Middle frontal gyrus (tissue), 1 donor: ENCODE data around the gene LRFN4.

ENCODE experiments used
- DNase-seq: peaks from one replicate; pipeline ENCODE4 v3.0.0-alpha.2; 2015; ENCODE audit warnings: low spot score; ENCODE audit errors: extremely low spot score

LRFN4 gene

GRCh38 chr11:66845143-66845875 lies 11.6 kb upstream of the LRFN4 start:
- DNase-seq, result no peak

- DNase-seq, result no peak
These were observed 11.0 kb upstream of the LRFN4 start for GRCh38 chr11:66845876-66846212.

GRCh38 chr11:66846671-66847091 lies 10.2 kb upstream of the LRFN4 start:
- DNase-seq, result no peak

- DNase-seq, result no peak
These were observed 9.2 kb upstream of the LRFN4 start for GRCh38 chr11:66847461-66848232.

- no peak for DNase-seq
These were observed 8.0 kb upstream of the LRFN4 start for GRCh38 chr11:66848671-66849500.

- no peak for DNase-seq
These were observed 7.2 kb upstream of the LRFN4 start for GRCh38 chr11:66849501-66850234.

DNA sequence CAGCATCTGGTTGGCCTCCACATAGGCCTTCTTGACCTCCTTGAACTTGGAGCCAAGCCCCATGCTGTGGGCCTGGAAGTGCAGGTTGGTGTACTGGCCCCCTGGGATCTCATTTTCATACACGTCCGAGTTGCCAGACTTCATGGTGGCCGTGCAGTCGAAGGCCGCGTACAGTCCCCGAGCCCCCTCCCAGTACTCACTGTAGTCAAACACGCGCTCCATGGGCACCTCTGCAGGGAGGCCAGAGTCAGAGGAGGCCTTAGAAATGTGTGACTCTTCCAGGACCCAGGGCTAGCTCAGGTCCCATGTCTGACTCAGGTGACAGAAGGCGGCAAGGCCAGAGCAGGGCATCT lies 6.7 kb upstream of the LRFN4 start:
- DNase-seq, result no peak

- DNase-seq, result no peak
These were observed 6.2 kb upstream of the LRFN4 start for GRCh38 chr11:66850588-66851238.

DNA sequence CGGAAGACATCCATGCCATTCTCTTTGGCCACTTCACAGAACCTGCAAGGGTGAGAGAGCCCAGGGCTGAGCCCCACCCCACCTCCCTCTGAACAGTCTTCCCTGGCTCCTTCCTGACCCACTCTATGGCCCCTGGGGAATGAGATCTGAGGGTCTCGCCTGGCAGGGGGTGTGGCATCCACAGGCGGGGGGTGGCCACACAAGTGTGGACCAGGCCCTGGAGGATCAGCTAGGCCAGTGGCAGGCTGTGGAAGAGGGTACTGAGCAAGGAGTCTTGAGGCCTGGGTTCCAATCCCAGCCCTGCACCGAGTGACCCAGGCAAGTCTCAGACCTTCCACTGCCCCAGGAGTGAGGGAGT lies 5.6 kb upstream of the LRFN4 start:
- DNase-seq, result no peak

DNA sequence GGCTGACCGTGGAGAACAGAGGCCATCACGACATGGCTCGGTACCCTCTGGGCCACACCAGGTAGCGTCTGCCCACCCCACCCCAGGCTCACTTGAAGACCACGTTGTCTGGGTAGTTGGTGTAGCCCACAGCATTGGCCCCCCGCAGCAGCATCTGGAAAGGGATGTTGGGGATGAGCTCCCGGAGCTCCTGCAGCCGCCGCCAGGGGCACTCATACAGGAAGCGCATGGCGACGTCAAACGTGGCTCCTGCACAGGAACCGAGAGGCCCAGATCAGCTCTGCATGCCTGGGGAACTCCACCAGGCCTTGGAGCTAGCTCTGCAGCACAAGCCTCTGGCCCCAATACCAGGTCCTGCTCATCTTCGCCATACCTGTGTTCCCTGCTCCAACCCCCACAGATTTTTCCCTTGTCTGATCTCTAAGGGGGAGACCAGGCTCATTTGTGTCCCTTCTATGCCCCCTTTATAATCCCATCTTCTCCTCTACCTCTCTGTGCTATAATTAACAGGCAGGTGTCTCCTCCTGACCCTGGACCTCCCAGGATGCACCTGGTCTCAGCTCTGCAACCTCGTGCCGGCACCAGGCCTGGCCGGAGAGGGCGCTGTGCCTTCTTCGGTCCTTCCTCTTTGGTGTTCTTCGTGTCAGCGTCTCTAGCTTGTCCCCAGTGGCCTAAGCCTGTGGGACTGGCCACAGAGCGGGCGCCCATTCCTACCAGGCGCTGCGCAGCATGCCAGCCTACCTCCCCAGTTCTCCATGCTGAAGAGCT lies 5.0 kb upstream of the LRFN4 start:
- DNase-seq, result no peak

DNA sequence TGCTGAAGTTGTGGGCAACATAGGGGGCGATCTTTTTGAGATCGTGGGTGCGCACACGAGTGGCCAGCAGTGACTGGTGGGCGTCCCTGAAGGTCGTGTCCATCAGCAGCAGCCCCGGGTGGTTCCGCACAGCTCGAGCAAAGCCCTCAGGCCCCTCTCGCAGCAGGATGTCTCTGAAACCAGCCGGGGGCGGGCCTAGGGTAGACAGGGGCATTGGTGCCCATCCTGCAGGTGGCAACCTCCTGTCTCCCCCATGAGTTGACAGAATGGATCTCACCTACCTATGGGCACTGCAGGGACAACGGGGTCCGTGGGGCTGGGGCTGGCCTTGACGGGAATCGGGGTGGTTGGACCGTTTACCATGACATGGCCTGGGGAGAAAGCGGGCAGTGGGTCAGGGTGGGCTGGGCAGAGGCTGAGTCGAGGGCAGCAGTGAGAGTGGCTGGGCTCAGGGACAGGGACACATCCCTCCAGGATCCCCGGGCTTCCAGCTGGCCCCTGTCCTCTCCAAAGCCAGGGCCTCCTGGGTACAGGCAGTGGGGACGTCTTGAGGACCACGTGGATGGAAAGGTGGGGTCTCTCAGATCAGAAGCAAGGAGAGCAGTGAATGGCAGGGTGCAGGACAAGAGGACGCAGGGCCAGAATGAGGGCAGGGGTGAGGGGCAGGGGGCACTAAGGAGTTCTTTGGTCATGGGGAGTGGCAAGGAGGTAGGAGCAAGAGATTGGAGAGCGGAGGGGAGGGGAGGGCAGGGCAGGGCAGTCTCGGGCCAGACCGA lies 4.2 kb upstream of the LRFN4 start:
- no peak for DNase-seq

DNA sequence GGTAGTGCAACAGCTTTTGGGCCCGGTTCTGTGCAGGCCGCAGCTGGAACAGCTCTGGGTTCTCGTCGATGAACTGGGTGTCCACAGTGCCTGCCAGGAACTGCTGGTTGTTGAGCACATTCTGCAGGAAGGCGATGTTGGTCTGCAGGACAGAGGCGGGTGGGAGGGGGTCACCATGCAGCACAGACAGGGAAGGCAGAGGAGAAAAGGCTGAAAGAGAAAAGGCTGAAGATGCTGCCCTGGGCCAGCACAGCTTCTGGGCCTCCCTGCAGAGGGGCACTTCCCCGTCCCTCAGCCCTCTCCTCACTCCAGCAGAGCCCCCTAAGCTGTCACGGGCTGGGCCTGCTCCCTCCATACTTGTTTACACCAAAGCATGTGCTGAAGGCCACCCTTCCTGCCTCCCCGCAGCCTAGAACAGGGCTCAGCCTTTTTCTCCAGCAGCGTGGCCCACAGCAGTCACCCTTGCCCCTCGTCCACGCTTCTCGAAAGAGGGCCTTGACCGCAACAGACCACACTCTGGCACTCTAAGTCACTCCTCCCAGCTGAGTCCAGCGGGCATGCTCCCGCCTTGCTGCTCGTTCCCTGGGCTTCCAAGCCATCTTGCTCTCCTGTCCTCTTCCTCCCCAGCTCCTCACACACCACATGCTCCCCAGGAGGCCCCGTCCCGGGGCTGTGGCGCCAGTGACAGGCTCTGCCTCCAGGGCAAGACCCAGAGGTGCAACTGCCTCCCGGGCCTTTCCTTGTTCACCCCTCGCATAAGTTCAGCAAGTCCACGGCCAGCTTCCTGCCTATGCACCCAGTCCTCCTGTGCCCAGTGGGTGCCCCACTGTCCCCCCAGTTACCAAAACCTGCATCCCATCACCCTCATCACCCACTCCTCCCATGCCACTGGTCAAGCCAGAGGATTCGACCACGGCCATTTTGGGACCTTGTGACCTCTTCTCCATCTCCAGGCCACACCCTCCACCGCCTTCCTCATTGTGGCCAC lies 3.3 kb upstream of the LRFN4 start:
- no peak for DNase-seq

- DNase-seq, result no peak
These were observed 2.6 kb upstream of the LRFN4 start for GRCh38 chr11:66854231-66854661.

- DNase-seq, result no peak
These were observed 2.1 kb upstream of the LRFN4 start for GRCh38 chr11:66854729-66855211.

GRCh38 chr11:66855574-66856495 lies 1.0 kb upstream of the LRFN4 start:
- DNase-seq, result peak; percentile 90

GRCh38 chr11:66857234-66857926 lies 516 bp downstream of the LRFN4 start:
- no peak for DNase-seq

- no peak for DNase-seq
These were observed 992 bp downstream of the LRFN4 start for GRCh38 chr11:66857927-66858185.
